AG04449 (cell line): ENCODE measurements around the gene RAD51B.

Source experiments
- CTCF ChIA-PET: fragments of 350-600 bp; formaldehyde crosslinking; extraction: SDS; loops from one replicate; lab custom pipeline; 2021; ENCODE audit warnings: antibody characterized with exemption; lab: Yijun Ruan, JAX
- POLR2A ChIA-PET: fragments of 400-600, 350-600 bp; formaldehyde crosslinking; extraction: SDS; loops from one replicate; lab custom pipeline; 2020; ENCODE audit warnings: antibody characterized with exemption, inconsistent platforms; lab: Yijun Ruan, JAX
- DNase-seq: peaks from one replicate; pipeline ENCODE4 v3.0.0-alpha.2; 2010; ENCODE audit warnings: low read depth, low spot score
- H3K4me3 ChIP-seq: 2 replicates; pipeline ENCODE4 v1.5.1; 2011; ENCODE audit warnings: low read depth, mild to moderate bottlenecking, control low read depth, low read length
- CTCF ChIP-seq: IDR thresholded peaks from one replicate; pipeline ENCODE4 v1.5.1; 2011; ENCODE audit warnings: mild to moderate bottlenecking, moderate library complexity, low read length, control low read depth, inconsistent platforms; ENCODE audit not compliant: insufficient read depth; ENCODE audit errors: missing control alignments

Gene RAD51B

GRCh38 chr14:68482772-68483395 is 663.3 kb downstream of the RAD51B start:
- DNase-seq, result no peak
- ChIA-PET POLR2A (no interaction called here), CTCF (interaction anchor here (1.0 to 1.4 kb wide), 3 partner anchors 10 to 46 kb away, joined by 3 read pairs; no protein-coding TSS in a partner anchor)
- no peak for TF ChIP-seq CTCF
- no peak overlapping the region for H3K4me3 ChIP-seq

GRCh38 chr14:68486033-68486732 is 666.6 kb downstream of the RAD51B start:
- no peak for DNase-seq
- ChIA-PET POLR2A (no interaction called here), CTCF (no interaction called here)
- H3K4me3 ChIP-seq, result no peak overlapping the region
- TF ChIP-seq CTCF, result no peak

- no peak for DNase-seq
- TF ChIP-seq CTCF, result no peak
- POLR2A ChIA-PET, result no interaction called here
- CTCF ChIA-PET, result interaction anchor here (0.9 to 1.0 kb wide), 2 partner anchors 10 to 238 kb away, joined by 3 to 4 read pairs; no protein-coding TSS in a partner anchor
- H3K4me3 ChIP-seq, result no peak overlapping the region
These were observed 667.2 kb downstream of the RAD51B start for GRCh38 chr14:68486809-68487208.

GRCh38 chr14:68487805-68488590 is 668.4 kb downstream of the RAD51B start:
- CTCF ChIA-PET, result interaction anchor here (0.9 to 1.0 kb wide), 2 partner anchors 11 to 239 kb away, joined by 3 to 4 read pairs; no protein-coding TSS in a partner anchor
- H3K4me3 ChIP-seq, result no peak overlapping the region
- POLR2A ChIA-PET, result interaction anchor here (0.9 kb wide), 1 partner anchor 12 kb away, joined by 5 read pairs; no protein-coding TSS in a partner anchor
- no peak for DNase-seq
- TF ChIP-seq CTCF, result no peak

- H3K4me3 ChIP-seq, result no peak overlapping the region
- CTCF ChIA-PET, result no interaction called here
- DNase-seq, result no peak
- POLR2A ChIA-PET, result no interaction called here
- no peak for TF ChIP-seq CTCF
These were observed 672.2 kb downstream of the RAD51B start for GRCh38 chr14:68491793-68492192.
